Right hindlimb (tissue), 1 donor: Measurements from ENCODE around the gene GPANK1.

Experiments used
- DNase-seq: peaks from one replicate; pipeline ENCODE4 v3.0.0-alpha.2; 2018

Gene GPANK1

DNA sequence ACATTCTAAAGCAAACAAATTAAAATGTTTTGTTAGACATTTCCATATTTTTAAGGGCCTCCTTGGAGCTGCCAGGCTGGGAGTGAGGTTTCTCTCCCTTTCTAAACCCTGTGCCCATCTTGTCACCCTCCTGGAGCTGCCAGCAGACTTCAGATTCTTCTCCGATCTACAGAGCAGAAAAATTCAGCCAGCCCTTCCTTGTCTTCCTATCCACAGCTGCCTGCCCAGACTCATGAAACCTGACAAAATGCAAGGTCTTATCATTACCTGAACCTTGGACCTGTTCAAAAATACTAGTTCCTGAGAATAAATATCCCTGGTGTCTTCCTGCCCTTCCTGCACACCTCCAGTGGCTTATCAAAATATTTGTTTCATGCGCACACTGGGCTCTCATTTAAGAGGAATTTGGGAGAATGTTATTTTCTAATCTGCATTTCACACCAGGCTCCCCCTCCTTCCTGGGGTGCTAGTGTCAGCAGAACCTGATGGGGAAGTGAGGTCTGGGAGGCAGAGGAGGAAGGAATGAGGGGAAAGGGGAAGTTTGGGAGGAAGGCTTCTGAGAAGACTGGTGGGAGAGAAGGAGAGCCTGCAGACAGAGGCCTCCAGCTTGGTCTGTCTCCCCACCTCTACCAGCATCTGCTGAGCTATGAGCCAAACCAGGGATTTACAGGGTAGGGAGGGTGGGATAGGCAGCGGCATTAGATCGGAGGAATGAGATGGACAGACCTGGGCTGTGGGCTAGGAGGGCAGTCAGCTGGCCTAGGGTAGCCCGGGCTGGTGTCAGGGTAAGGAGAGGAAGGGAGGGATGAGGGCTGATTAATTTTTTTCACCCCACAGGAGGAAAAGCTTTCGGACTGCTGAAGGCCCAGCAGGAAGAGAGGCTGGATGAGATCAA lies 49.9 kb downstream of the GPANK1 start, which contains the start of gene AIF1:
Gene AIF1, plus strand, starts transcription at position 551 of the 895 bp plus-strand sequence. Its CDS starts 96 bp downstream, at position 647.
- no peak for DNase-seq

DNA sequence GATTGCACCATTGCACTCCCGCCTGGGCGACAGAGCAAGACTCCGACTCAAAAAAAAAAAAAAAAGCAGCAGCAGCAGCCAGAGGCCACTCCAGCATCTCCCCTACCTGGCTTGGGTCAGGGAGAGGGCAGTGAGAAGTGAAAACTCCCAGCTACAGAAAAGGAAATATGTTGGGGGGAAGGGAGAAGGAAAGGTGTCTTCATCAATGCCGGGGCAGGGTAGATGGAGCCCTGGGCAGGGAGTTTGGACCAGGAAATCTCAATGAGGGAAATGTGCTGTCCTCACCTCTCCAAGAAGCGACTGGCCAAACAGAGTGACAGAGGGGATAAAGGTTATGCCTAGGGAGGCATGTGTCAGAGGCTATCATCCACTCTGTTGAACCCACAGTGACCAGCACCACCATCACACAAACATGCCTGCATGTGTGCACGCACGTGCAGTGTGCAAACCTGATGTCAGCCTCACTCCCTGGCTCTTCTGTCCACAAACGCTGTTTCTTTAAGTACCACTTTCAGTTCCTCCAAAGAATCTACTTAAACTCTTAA lies 50.6 kb downstream of the GPANK1 start:
- no peak for DNase-seq
